Stimulated activated CD8-positive, alpha-beta memory T cell treated with anti-CD3 and anti-CD28 coated beads, Interleukin-15, amount 100 ng/mL, for 24 hours (primary cell): ENCODE data around the gene ADPGK.
"Not testable (repeated sequence)": the region's sequence is repeated elsewhere in the genome, so short reads cannot be mapped to it uniquely, and the experiment has no call there.

Experiments
- DNase-seq: peaks from one replicate; pipeline ENCODE4 v3.0.0-alpha.2; 2020; ENCODE audit warnings: low read depth

The ADPGK gene

GRCh38 chr15:72783640-72784455 is at the start of gene ADPGK:
Gene ADPGK (minus strand): TSS chr15:72783758. CDS start chr15:72783691, 67 bp downstream.
- DNase-seq = peak; percentile 98

- no peak for DNase-seq
Observed at GRCh38 chr15:72827226-72827625, 43.7 kb upstream of the ADPGK start.

GRCh38 chr15:72826611-72827010 is 43.1 kb upstream of the ADPGK start:
- no peak for DNase-seq

GRCh38 chr15:72825829-72826228 is 42.3 kb upstream of the ADPGK start:
- DNase-seq = no peak

GRCh38 chr15:72824781-72825180 is 41.2 kb upstream of the ADPGK start:
- DNase-seq = no peak

GRCh38 chr15:72824112-72824511 is 40.6 kb upstream of the ADPGK start:
- DNase-seq = no peak

GRCh38 chr15:72820278-72820677 is 36.7 kb upstream of the ADPGK start:
- DNase-seq = no peak

- no peak for DNase-seq
Observed at GRCh38 chr15:72818632-72819031, 35.1 kb upstream of the ADPGK start.

GRCh38 chr15:72813345-72814004 is 29.9 kb upstream of the ADPGK start:
- DNase-seq = no peak

- DNase-seq = no peak
Observed at GRCh38 chr15:72809329-72809728, 25.8 kb upstream of the ADPGK start.

GRCh38 chr15:72807346-72807745 is 23.8 kb upstream of the ADPGK start:
- not testable (repeated sequence) for DNase-seq

- DNase-seq = no peak
Observed at GRCh38 chr15:72803006-72803405, 19.4 kb upstream of the ADPGK start.

- no peak for DNase-seq
Observed at GRCh38 chr15:72801590-72802325, 18.2 kb upstream of the ADPGK start.

- DNase-seq = no peak
Observed at GRCh38 chr15:72800833-72801481, 17.4 kb upstream of the ADPGK start.

- DNase-seq = no peak
Observed at GRCh38 chr15:72797834-72798233, 14.3 kb upstream of the ADPGK start.

GRCh38 chr15:72797338-72797689 is 13.8 kb upstream of the ADPGK start:
- no peak for DNase-seq

- no peak for DNase-seq
Observed at GRCh38 chr15:72796515-72797337, 13.2 kb upstream of the ADPGK start.

- DNase-seq = no peak
Observed at GRCh38 chr15:72796210-72796514, 12.6 kb upstream of the ADPGK start.

- DNase-seq = no peak
Observed at GRCh38 chr15:72793766-72794660, 10.5 kb upstream of the ADPGK start.

- no peak for DNase-seq
Observed at GRCh38 chr15:72792431-72792830, 8.9 kb upstream of the ADPGK start.
